22Rv1 (cell line): ENCODE measurements around the gene PLEKHA8.

Experiments
- ZFX ChIP-seq: fragments of 450-650 bp; IDR thresholded peaks from 2 replicates; pipeline ENCODE4 v1.6.1; 2017; ENCODE audit warnings: antibody characterized with exemption, borderline replicate concordance
- TF ChIP-seq, protein P1 (sequence below): fragments of 450-650 bp; IDR thresholded peaks from 2 replicates; pipeline ENCODE4 v1.5.1; 2017; ENCODE audit warnings: mild to moderate bottlenecking

DNA sequence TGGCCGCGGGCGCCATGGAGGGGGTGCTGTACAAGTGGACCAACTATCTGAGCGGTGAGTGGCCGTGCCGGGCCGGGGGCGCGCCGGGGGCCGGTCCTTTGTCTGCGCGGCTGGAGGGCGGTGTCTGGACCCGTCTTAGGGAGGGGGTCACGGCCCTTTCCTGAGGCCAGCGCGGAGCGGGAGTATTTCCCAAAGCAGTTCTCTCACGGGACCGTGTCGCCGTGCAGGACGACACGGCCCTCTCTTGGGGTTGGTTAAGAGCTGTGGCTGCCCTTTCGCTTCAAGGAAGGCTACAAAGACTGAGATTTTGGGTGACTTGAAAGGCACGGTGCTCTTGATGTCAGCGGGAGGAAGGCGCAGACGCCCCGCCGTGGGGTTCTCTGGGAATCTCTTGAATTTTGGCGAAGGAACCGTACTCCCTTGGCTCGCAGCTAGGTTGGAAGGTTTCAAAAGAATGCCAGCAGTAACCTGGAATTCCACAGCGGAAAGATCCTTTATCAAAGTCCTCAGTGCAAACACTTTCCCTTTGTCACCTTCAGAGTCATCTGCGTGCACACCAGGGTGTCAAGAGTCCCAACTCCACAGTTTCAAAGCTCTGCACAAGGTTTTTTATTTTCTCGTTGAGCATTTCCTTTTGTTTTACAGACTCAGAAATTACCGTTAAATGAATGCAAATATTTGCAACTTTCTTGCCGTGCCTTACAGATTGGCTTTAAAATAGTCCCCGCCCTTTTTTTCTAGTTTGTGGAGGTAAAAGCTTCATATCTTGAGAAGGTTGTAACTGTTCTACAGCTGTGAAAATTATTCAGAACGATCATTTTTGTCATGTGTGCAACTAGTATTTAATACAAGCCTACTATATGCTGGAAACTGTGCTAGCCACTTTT lies 780 bp downstream of the PLEKHA8 start:
- TF ChIP-seq, protein P1, sequence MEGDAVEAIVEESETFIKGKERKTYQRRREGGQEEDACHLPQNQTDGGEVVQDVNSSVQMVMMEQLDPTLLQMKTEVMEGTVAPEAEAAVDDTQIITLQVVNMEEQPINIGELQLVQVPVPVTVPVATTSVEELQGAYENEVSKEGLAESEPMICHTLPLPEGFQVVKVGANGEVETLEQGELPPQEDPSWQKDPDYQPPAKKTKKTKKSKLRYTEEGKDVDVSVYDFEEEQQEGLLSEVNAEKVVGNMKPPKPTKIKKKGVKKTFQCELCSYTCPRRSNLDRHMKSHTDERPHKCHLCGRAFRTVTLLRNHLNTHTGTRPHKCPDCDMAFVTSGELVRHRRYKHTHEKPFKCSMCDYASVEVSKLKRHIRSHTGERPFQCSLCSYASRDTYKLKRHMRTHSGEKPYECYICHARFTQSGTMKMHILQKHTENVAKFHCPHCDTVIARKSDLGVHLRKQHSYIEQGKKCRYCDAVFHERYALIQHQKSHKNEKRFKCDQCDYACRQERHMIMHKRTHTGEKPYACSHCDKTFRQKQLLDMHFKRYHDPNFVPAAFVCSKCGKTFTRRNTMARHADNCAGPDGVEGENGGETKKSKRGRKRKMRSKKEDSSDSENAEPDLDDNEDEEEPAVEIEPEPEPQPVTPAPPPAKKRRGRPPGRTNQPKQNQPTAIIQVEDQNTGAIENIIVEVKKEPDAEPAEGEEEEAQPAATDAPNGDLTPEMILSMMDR = peak; percentile 10
- no peak for TF ChIP-seq ZFX
